Type B pancreatic cell (in vitro differentiated cells): ENCODE data around the gene TSEN54. TPM values are rescaled to one million over a fixed set of nuclear protein-coding genes. Genes with fewer than 3 reads are reported as not detected.

ENCODE experiments used
- DNase-seq: peaks from one replicate; pipeline ENCODE4 v3.0.0; 2021; ENCODE audit warnings: mixed read lengths; ENCODE audit not compliant: unreplicated experiment; ENCODE audit errors: extremely low spot score
- H3K27ac Mint-ChIP-seq: 2 replicates; pipeline ENCODE4 v1.8.0; 2021; ENCODE audit warnings: mild to moderate bottlenecking, mixed read lengths
- H3K27me3 Mint-ChIP-seq: 2 replicates; pipeline ENCODE4 v1.8.0; 2021; ENCODE audit warnings: mixed read lengths
- H3K36me3 Mint-ChIP-seq: 2 replicates; pipeline ENCODE4 v1.8.0; 2021; ENCODE audit warnings: mixed read lengths
- H3K4me1 Mint-ChIP-seq: one replicate; pipeline ENCODE4 v1.8.0; 2021; ENCODE audit warnings: mixed read lengths; ENCODE audit not compliant: unreplicated experiment
- H3K4me3 Mint-ChIP-seq: 2 replicates; pipeline ENCODE4 v1.8.0; 2021; ENCODE audit warnings: mild to moderate bottlenecking, mixed read lengths
- H3K9me3 Mint-ChIP-seq: 2 replicates; pipeline ENCODE4 v1.8.0; 2021; ENCODE audit warnings: mixed read lengths
- CTCF ChIP-seq: fragments of 200-600 bp; sonication (generic); conservative IDR thresholded peaks from 2 replicates; pipeline ENCODE4 v1.5.0; 2021; ENCODE audit warnings: antibody characterized with exemption, mild to moderate bottlenecking
- total RNA-seq: library from RNA; stranded (reverse); gene quantifications from 2 replicates; pipeline ENCODE4 v1.2.1, GENCODE V29; 2021; ENCODE audit warnings: low replicate concordance

TSEN54 gene
- total RNA-seq, 1 donor from 2014 or later = 41.0 TPM

GRCh38 chr17:75502721-75503329, 13.5 kb upstream of the TSEN54 start:
- Mint-ChIP-seq H3K9me3 (no peaks in the 10 kb centered on the region), H3K36me3 (no peaks in the 10 kb centered on the region), H3K4me3 (no peak overlapping the region), H3K4me1 (no peaks in the 10 kb centered on the region), H3K27ac (no peak overlapping the region), H3K27me3 (no peaks in the 10 kb centered on the region)
- TF ChIP-seq CTCF = no peak
- DNase-seq = no peak

- no peak overlapping the region for H3K4me3 Mint-ChIP-seq
- no peaks in the 10 kb centered on the region for H3K9me3 Mint-ChIP-seq
- no peak for TF ChIP-seq CTCF
- no peaks in the 10 kb centered on the region for H3K36me3 Mint-ChIP-seq
- no peak for DNase-seq
- H3K27ac Mint-ChIP-seq = no peak overlapping the region
- H3K27me3 Mint-ChIP-seq = no peaks in the 10 kb centered on the region
- no peaks in the 10 kb centered on the region for H3K4me1 Mint-ChIP-seq
Measured at GRCh38 chr17:75503337-75503950, 12.9 kb upstream of the TSEN54 start.

GRCh38 chr17:75503976-75504346, 12.4 kb upstream of the TSEN54 start:
- no peak for TF ChIP-seq CTCF
- DNase-seq = no peak
- Mint-ChIP-seq H3K36me3 (no peaks in the 10 kb centered on the region), H3K9me3 (no peaks in the 10 kb centered on the region), H3K27me3 (no peaks in the 10 kb centered on the region), H3K27ac (no peak overlapping the region), H3K4me3 (no peak overlapping the region), H3K4me1 (peaks cover 5% of the 10 kb centered on the region)

- Mint-ChIP-seq H3K9me3 (no peaks in the 10 kb centered on the region), H3K4me3 (no peak overlapping the region), H3K27ac (no peak overlapping the region), H3K36me3 (no peaks in the 10 kb centered on the region), H3K27me3 (no peaks in the 10 kb centered on the region), H3K4me1 (peaks cover 8% of the 10 kb centered on the region)
- TF ChIP-seq CTCF = peak; percentile 66
- DNase-seq = no peak
Measured at GRCh38 chr17:75504347-75505151, 11.8 kb upstream of the TSEN54 start.

- Mint-ChIP-seq H3K36me3 (no peaks in the 10 kb centered on the region), H3K9me3 (no peaks in the 10 kb centered on the region), H3K4me1 (peaks cover 11% of the 10 kb centered on the region), H3K27me3 (no peaks in the 10 kb centered on the region), H3K27ac (no peak overlapping the region), H3K4me3 (no peak overlapping the region)
- DNase-seq = no peak
- TF ChIP-seq CTCF = no peak
Measured at GRCh38 chr17:75505152-75505409, 11.2 kb upstream of the TSEN54 start.
